Astrocyte of the cerebellum (primary cell): Measurements from ENCODE around the gene GPR157.
"Not testable (repeated sequence)": the region's sequence is repeated elsewhere in the genome, so short reads cannot be mapped to it uniquely, and the experiment has no call there.

Experiments used
- DNase-seq: peaks from one replicate; pipeline ENCODE4 v3.0.0-alpha.2; 2011; ENCODE audit warnings: low read depth
- H3K4me3 ChIP-seq: 2 replicates; pipeline ENCODE4 v1.5.1; 2011; ENCODE audit warnings: mild to moderate bottlenecking, low read depth, low read length, moderate library complexity
- CTCF ChIP-seq: IDR thresholded peaks from 2 replicates; pipeline ENCODE4 v1.5.1; 2012; ENCODE audit warnings: low read length, low read depth, moderate library complexity, mild to moderate bottlenecking; ENCODE audit errors: missing control alignments
- in situ Hi-C: cut with HindIII; loops from 2 replicates; pipeline ENCODE4 v1.10.0; 2017; ENCODE audit warnings: low sequenced_read_pairs

The GPR157 gene

DNA sequence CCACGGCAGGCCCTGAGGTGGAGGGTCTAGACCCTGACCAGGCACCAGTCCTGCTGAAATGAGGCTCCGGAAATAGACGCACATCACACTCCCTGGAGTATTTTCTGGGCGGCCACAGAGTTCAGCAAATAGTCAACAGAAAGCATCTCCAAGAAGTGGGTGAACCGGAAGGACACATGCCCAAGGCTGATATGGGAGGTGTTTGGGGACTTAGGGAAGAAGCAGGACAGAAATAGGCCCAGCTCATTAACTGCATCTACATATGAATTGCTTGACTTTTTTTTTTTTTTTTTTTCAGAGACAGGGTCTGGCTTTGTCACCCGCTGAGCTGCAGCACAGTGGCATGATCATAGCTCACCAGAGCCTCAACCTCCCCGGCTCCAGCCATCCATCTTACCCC lies 36.5 kb upstream of the GPR157 start:
- no peak overlapping the region for H3K4me3 ChIP-seq
- TF ChIP-seq CTCF: no peak
- in situ Hi-C loops: no loop called here
- DNase-seq: no peak

GRCh38 chr1:9164919-9165318 lies 36.0 kb upstream of the GPR157 start:
- no peak overlapping the region for H3K4me3 ChIP-seq
- no peak for DNase-seq
- in situ Hi-C loops: no loop called here
- no peak for TF ChIP-seq CTCF

DNA sequence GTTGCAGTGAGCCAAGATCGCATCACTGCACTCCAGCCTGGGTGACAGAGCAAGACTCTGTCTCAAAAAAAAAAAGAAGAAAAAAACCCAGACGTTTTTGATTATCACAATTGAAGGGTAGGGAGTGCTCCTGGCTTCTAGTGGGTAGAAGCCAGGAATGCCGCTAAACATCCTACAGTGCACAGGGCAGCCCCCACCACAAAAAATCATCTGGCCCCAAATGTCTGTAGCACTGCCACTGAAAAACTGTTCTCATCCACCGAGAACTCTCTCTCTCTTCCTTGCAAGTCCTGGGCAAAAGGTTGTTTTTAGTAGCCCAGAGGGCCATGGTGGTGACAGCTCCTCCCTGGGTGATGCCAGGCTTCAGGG lies 35.6 kb upstream of the GPR157 start:
- DNase-seq: no peak
- TF ChIP-seq CTCF: no peak
- in situ Hi-C loops: no loop called here
- H3K4me3 ChIP-seq: no peak overlapping the region

DNA sequence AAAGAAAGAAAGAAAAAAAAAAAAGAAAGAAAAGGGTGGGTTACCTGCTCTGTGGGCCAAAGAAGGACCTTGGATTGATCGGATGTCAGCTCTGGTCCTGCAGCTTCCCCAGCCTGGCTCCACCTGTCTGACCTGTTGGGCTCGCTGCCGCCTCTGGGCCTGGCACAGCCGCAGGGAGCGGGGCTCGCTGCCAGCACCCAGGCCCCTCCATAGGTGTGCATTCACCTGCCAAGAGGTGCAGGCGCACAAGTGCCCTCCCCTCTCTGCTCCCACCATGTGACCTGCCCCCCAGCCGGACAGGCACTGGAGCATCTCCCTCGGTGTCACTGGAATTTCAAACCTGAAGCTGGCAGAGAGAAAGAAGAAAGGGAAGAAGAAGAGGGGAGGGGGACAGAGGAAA lies 33.1 kb upstream of the GPR157 start:
- TF ChIP-seq CTCF: no peak
- no peak overlapping the region for H3K4me3 ChIP-seq
- DNase-seq: no peak
- in situ Hi-C loops: no loop called here

DNA sequence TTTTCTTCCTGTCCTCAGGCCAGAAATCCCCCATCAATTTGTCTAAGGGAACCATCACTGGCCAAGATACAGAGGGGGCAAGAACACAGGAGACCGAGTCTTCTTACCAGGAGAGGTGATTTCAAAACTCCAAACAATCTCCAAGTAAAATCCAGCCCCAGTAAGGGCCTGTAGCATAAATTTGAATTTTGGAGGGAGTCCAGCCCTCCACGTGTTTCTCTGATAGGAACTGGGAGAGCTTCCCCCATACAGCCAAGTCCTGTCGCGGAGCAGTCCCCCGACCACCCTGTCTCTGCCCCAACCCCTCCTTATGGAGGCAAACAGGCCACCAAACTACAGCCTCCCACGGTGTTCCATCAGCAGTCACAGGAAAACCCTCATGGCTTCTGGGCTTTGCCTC lies 32.4 kb upstream of the GPR157 start:
- in situ Hi-C loops: no loop called here
- TF ChIP-seq CTCF: no peak

GRCh38 chr1:9160079-9160717 lies 31.3 kb upstream of the GPR157 start:
- in situ Hi-C loops: no loop called here
- no peak for TF ChIP-seq CTCF
- no peak overlapping the region for H3K4me3 ChIP-seq
- DNase-seq: no peak

More for the DNA sequence above, 32.4 kb upstream of the GPR157 start:
- no peak overlapping the region for H3K4me3 ChIP-seq
- no peak for DNase-seq

DNA sequence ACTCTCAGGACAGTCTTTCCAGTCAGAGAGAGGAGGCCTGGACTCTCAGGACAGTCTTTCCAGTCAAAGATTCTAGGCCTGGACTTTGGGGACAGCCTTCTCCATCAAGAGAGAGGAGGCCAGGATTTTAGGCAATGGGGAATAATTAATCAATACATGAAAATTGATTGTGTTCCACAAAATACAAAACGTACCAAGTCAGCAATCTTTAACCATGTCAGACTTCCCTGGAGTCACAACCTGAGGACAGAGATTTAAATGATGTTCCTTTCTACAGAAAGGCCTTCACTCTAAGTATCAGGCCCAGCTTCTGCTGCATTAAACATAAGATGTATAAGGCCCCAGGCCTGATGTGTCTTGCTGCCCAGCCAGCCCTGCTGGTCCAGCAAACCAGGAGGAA lies 27.0 kb upstream of the GPR157 start:
- DNase-seq: no peak
- H3K4me3 ChIP-seq: no peak overlapping the region
- no peak for TF ChIP-seq CTCF
- in situ Hi-C loops: no loop called here

- H3K4me3 ChIP-seq, in situ Hi-C loops, DNase-seq: not testable (repeated sequence)
These were observed 26.5 kb upstream of the GPR157 start for GRCh38 chr1:9155405-9155804.
